Posterior vena cava (tissue), 2 donors: Measurements from ENCODE around the gene PCDHB1. TPM values are rescaled to one million over a fixed set of nuclear protein-coding genes. Genes with fewer than 3 reads are reported as not detected.
"Not testable (repeated sequence)": the region's sequence is repeated elsewhere in the genome, so short reads cannot be mapped to it uniquely, and the experiment has no call there.

Experiments used
- DNase-seq: peaks from one replicate; pipeline ENCODE4 v3.0.0-alpha.2; 2020; ENCODE audit warnings: low spot score
- intact Hi-C, 2 donors: fragments of 100-400 bp; cut with DNase I; formaldehyde crosslinking; loops; one replicate each; pipeline versions ENCODE4 v1.14.1 to v1.14.2; 2022 to 2023
- total RNA-seq, 2 donors: library from RNA; stranded (reverse); fragmentation: NEBNext Ultra II Directional; extraction: Animal tissue kit (Norgen Biotek cat#: 25700); gene quantifications; one replicate each; pipeline ENCODE4 v1.2.1, GENCODE V29; 2021
- donor health status: DM: yes; HTN: yes; CAD: no.
- donor health status: DM: yes; HTN: yes; CAD: no.

The PCDHB1 gene
- total RNA-seq, 2 donors from 2014 or later: not detected

DNA sequence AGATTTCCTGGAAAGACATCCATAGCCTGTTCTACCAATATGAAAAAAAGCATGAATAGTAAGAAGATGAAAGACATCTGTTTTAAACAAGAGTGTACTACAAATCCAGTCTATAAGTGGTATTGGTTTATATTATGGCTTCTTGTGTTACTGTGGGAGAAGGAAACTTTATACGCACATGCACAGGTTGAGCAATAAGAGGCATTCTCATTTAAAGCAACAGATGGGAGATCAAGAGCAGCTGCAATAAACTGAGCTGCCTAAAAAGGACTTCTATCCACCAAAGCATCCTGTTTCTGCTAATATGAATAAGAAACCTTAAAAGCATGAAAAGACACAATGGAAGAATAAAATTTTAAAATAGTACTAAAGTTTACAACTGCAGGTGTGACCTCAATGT is 8.6 kb upstream of the PCDHB1 start:
- intact Hi-C loops: no loop called here
- no peak for DNase-seq

DNA sequence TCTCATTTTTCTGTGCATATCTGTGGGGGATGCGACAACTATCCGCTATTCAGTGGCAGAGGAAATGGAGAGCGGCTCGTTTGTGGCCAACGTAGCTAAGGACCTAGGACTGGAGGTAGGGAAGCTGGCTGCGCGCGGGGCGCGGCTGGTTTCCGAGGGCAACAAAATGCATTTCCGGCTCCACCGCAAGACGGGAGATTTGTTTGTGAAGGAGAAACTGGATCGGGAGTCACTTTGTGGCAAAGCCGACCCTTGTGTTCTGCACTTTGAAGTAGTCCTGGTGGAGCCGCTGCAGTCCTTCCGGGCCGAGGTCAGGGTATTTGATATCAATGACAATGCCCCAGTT is 320 bp downstream of the PCDHB1 start:
- intact Hi-C loops: no loop called here
- no peak for DNase-seq

GRCh38 chr5:141077826-141078225 is 26.7 kb downstream of the PCDHB1 start:
- no peak for DNase-seq
- intact Hi-C loops: no loop called here

DNA sequence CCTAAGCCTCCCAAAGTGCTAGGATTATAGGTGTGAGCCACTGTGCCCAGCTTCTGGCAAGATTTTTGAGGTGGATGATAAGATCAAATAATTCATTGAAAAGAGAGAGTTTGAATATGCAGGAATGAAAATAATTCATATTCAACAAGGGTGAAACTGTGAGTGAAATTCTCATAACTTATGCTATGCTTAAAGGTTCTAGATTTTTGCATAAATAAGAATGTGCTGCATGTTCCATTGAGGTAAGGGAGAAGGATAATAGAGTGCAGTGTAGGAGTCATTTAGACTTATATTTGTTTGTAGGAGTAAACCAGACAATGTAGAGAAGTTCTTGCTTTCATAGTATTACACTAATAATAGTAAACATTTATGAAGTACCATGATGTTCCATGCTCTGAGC is 31.1 kb downstream of the PCDHB1 start:
- intact Hi-C loops: no loop called here
- no peak for DNase-seq

DNA sequence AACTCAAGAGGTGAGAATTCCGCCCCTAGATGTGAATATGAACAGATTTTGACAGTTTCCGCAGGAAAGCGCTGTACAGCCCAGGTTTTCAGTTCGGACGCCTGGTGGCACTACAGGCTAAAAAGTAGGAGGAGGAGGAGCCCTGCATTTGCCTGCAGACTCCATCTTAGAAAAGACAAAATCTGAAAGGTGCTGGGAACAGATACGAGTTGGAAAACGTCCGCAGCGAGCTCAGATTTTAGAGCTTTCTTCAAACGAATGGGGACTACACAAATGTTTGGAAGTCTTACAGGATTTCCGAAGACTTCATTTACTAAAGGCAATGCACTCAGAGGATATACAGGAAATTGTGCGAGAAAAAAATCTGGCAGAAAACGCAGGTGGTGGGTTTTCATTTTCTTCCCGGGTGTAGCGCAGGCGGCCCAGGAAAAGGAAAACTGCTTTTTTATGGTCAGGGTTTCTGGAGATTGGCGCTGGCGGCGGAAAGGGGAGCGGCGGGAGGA is 33.4 kb downstream of the PCDHB1 start:
- DNase-seq: no peak
- intact Hi-C loops: no loop called here

- intact Hi-C loops: no loop called here
- DNase-seq: no peak
These were observed 43.5 kb downstream of the PCDHB1 start, which contains the start of gene PCDHB2 for GRCh38 chr5:141094481-141095262. PCDHB2 (plus strand) TSS chr5:141094615; CDS start chr5:141094791, 176 bp downstream.

DNA sequence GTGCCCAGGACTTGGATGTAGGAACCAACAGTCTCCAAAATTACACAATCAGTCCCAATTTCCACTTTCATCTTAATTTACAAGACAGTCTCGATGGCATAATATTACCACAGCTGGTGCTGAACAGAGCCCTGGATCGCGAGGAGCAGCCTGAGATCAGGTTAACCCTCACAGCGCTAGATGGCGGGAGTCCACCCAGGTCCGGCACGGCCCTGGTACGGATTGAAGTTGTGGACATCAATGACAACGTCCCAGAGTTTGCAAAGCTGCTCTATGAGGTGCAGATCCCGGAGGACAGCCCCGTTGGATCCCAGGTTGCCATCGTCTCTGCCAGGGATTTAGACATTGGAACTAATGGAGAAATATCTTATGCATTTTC is 44.1 kb downstream of the PCDHB1 start:
- no peak for DNase-seq
- intact Hi-C loops: no loop called here

GRCh38 chr5:141096181-141096580 is 45.0 kb downstream of the PCDHB1 start:
- DNase-seq: not testable (repeated sequence)

DNA sequence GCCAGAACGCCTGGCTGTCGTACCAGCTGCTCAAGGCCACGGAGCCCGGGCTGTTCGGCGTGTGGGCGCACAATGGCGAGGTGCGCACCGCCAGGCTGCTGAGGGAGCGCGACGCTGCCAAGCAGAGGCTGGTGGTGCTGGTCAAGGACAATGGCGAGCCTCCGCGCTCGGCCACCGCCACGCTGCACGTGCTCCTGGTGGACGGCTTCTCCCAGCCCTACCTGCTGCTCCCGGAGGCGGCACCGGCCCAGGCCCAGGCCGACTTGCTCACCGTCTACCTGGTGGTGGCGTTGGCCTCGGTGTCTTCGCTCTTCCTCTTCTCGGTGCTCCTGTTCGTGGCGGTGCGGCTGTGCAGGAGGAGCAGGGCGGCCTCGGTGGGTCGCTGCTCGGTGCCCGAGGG is 45.4 kb downstream of the PCDHB1 start:
- DNase-seq, intact Hi-C loops: not testable (repeated sequence)

More at GRCh38 chr5:141096181-141096580, 45.0 kb downstream of the PCDHB1 start:
- intact Hi-C loops: not testable (repeated sequence)

DNA sequence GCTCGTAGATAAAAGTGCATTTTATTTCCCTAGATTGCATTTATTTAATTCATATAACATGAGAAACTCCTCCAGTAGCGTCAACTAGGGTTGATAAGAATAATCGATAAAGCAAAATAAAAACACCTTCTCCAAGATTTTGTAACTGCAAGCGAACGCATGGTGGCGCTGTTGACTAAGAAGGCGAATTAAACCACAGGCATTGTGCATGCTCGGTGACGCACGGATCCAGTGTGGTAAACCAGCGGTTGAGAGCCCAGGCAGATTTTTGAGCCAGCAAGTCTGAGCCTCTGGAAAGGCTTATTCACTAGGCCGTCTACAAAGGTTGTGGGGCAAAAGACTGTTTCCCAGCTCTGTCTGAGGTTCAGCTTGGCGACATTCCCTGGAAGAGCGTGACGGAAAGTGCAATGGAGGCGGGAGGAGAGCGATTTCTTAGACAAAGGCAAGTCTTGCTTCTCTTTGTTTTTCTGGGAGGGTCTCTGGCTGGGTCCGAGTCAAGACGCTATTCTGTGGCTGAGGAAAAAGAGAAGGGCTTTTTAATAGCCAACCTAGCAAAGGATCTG is 49.1 kb downstream of the PCDHB1 start, which contains the start of gene PCDHB3:
Gene PCDHB3, plus strand, starts transcription at position 231 of the 563 bp plus-strand sequence. Its CDS starts 177 bp downstream, at position 408.
- intact Hi-C loops: no loop called here
- DNase-seq: no peak

GRCh38 chr5:141101059-141101458 is 49.9 kb downstream of the PCDHB1 start:
- intact Hi-C loops: no loop called here

GRCh38 chr5:141102070-141102469 is 50.9 kb downstream of the PCDHB1 start:
- intact Hi-C loops, DNase-seq: not testable (repeated sequence)

More at GRCh38 chr5:141101059-141101458, 49.9 kb downstream of the PCDHB1 start:
- DNase-seq: no peak

DNA sequence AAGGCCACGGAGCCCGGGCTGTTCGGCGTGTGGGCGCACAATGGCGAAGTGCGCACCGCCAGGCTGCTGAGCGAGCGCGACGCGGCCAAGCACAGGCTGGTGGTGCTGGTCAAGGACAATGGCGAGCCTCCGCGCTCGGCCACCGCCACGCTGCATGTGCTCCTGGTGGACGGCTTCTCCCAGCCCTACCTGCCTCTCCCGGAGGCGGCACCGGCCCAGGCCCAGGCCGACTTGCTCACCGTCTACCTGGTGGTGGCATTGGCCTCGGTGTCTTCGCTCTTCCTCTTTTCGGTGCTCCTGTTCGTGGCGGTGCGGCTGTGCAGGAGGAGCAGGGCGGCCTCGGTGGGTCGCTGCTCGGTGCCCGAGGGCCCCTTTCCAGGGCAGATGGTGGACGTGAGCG is 51.3 kb downstream of the PCDHB1 start:
- intact Hi-C loops, DNase-seq: not testable (repeated sequence)

GRCh38 chr5:141105350-141105749 is 54.2 kb downstream of the PCDHB1 start:
- DNase-seq: no peak
- intact Hi-C loops: no loop called here

Other genes starting within 250 kb of the PCDHB1 start
- gene PCDHA4, start 244.3 kb upstream of the PCDHB1 start, total RNA-seq: under 1 TPM; 0.32 to 0.48 TPM
- under 1 TPM; 0.14 TPM for gene PCDHA5, start 229.8 kb upstream of the PCDHB1 start, total RNA-seq
- under 1 TPM; 0.14 to 0.23 TPM for gene PCDHA6, start 223.4 kb upstream of the PCDHB1 start, total RNA-seq
- gene PCDHA7, start 217.1 kb upstream of the PCDHB1 start, total RNA-seq: under 1 TPM in 1 of 2 donors, not detected in 1; 0.19 TPM
- gene PCDHA8, start 210.2 kb upstream of the PCDHB1 start, total RNA-seq: not detected
- gene PCDHA9, start 203.0 kb upstream of the PCDHB1 start, total RNA-seq: under 1 TPM; 0.14 TPM
- under 1 TPM; 0.52 to 0.60 TPM for gene PCDHA10, start 195.5 kb upstream of the PCDHB1 start, total RNA-seq
- under 1 TPM; 0.14 TPM for gene PCDHA11, start 182.4 kb upstream of the PCDHB1 start, total RNA-seq
- under 1 TPM in 1 of 2 donors, not detected in 1; 0.24 TPM for gene PCDHA12, start 176.1 kb upstream of the PCDHB1 start, total RNA-seq
- gene PCDHA13, start 169.2 kb upstream of the PCDHB1 start, total RNA-seq: under 1 TPM in 1 of 2 donors, not detected in 1; 0.05 TPM
- gene PCDHAC1, start 125.1 kb upstream of the PCDHB1 start, total RNA-seq: under 1 TPM; 0.14 to 0.24 TPM
- under 1 TPM; 0.32 to 0.33 TPM for gene PCDHAC2, start 84.9 kb upstream of the PCDHB1 start, total RNA-seq
- 1 to 10 TPM; 2.3 to 3.2 TPM for gene PCDHB2, start 43.2 kb downstream of the PCDHB1 start, total RNA-seq
- gene PCDHB3, start 49.1 kb downstream of the PCDHB1 start, total RNA-seq: 1 to 10 TPM; 1.2 to 1.3 TPM
- 1 to 10 TPM; 4.1 to 5.2 TPM for gene PCDHB4, start 70.4 kb downstream of the PCDHB1 start, total RNA-seq
- 1 to 10 TPM; 2.8 to 3.1 TPM for gene PCDHB5, start 83.8 kb downstream of the PCDHB1 start, total RNA-seq
- gene PCDHB6, start 98.7 kb downstream of the PCDHB1 start, total RNA-seq: 1 to 10 TPM in 1 of 2 donors, under 1 TPM in 1; 0.95 to 1.6 TPM
- 1 to 10 TPM; 2.6 to 5.5 TPM for gene PCDHB7, start 121.3 kb downstream of the PCDHB1 start, total RNA-seq
- 1 to 10 TPM; 2.3 to 3.5 TPM for gene PCDHB8, start 126.4 kb downstream of the PCDHB1 start, total RNA-seq
- 1 to 10 TPM; 3.0 to 5.0 TPM for gene PCDHB16, start 131.0 kb downstream of the PCDHB1 start, total RNA-seq
- gene PCDHB9, start 135.8 kb downstream of the PCDHB1 start, total RNA-seq: 1 to 10 TPM; 1.1 to 5.3 TPM
- gene PCDHB10, start 141.0 kb downstream of the PCDHB1 start, total RNA-seq: 1 to 10 TPM; 2.6 to 3.8 TPM
- gene PCDHB11, start 148.3 kb downstream of the PCDHB1 start, total RNA-seq: 1 to 10 TPM; 3.6 to 4.0 TPM
- gene PCDHB12, start 157.3 kb downstream of the PCDHB1 start, total RNA-seq: 1 to 10 TPM; 3.6 to 4.1 TPM
- 1 to 10 TPM; 3.9 to 6.4 TPM for gene PCDHB13, start 162.5 kb downstream of the PCDHB1 start, total RNA-seq
- gene PCDHB14, start 172.0 kb downstream of the PCDHB1 start, total RNA-seq: 1 to 10 TPM; 5.0 to 8.7 TPM
- 1 to 10 TPM; 3.8 to 4.4 TPM for gene PCDHB15, start 194.0 kb downstream of the PCDHB1 start, total RNA-seq